HCT116 (cell line): ENCODE measurements around the gene TMC8. TPM values are rescaled to one million over a fixed set of nuclear protein-coding genes. Genes with fewer than 3 reads are reported as not detected.

ENCODE experiments used
- ATAC-seq: fragments of 200-7000 bp; cut with Tn5 transposase; 2 replicates; pipeline ENCODE4 v1.9.1; 2020; ENCODE audit warnings: mild to moderate bottlenecking, moderate library complexity
- BruUV-seq: library from RNA; stranded (reverse); fragments of 400-500 nt; replicated peaks from 2 replicates; lab custom pipeline; 2021; lab: Mats Ljungman, UMichigan
- CTCF ChIA-PET: fragments of 300-600 bp; sonication (Branson Sonifier 250); formaldehyde crosslinking; loops from one replicate; lab custom pipeline; 2021; ENCODE audit warnings: antibody characterized with exemption; lab: Charles Lee
- POLR2A ChIA-PET: fragments of 300-600, 350-600 bp; sonication (Branson Sonifier 250); formaldehyde crosslinking; loops from one replicate; lab custom pipeline; 2021; ENCODE audit warnings: antibody characterized with exemption; lab: Charles Lee
- RAD21 ChIA-PET, 2 experiments: fragments of 300-600 bp; sonication (Branson Sonifier 250); formaldehyde crosslinking; loops; one replicate each; lab custom pipeline; 2023; ENCODE audit warnings: low total read pairs in 2 of 2; ENCODE audit not compliant: uncharacterized antibody in 2 of 2, unreplicated experiment in 2 of 2, low non-redundant PET in 1 of 2; lab: Charles Lee
- DNase-seq: peaks from one replicate; pipeline ENCODE4 v3.0.0-alpha.2; 2010; ENCODE audit warnings: low read depth, low spot score
- H2AFZ ChIP-seq: fragments of 200-600 bp; shearing (Covaris generic), sonication (generic); 2 replicates; pipeline ENCODE4 v1.6.1; 2017; ENCODE audit warnings: low read depth, mixed run types, mixed read lengths, antibody characterized with exemption, low read length; ENCODE audit not compliant: poor library complexity, severe bottlenecking
- H3K27ac ChIP-seq: 2 replicates; pipeline ENCODE4 v1.5.1; 2012; ENCODE audit warnings: low read depth, low read length
- H3K27me3 ChIP-seq: fragments of 200-600 bp; sonication (generic); 2 replicates; pipeline ENCODE4 v1.6.1; 2016; ENCODE audit warnings: mixed run types, low read length, mixed read lengths; ENCODE audit not compliant: insufficient read depth
- H3K36me3 ChIP-seq, 2 experiments: fragments of 200-500 bp in 1 of 2; fragments of 200-600 bp in 1 of 2; sonication (Bioruptor generic) in 1 of 2; sonication (generic) in 1 of 2; 2 replicates each; pipeline versions ENCODE4 v1.5.1 to v1.6.1; 2014 to 2016; ENCODE audit warnings: low read length in 2 of 2, inconsistent platforms in 1 of 2, mixed read lengths in 1 of 2, mixed run types in 1 of 2; ENCODE audit not compliant: insufficient read depth in 2 of 2, control insufficient read depth in 1 of 2
- H3K4me1 ChIP-seq, 2 experiments: fragments of 200-600 bp in 1 of 2; sonication (generic) in 1 of 2; 2 replicates each; pipeline versions ENCODE4 v1.5.1 to v1.6.1; 2012 to 2017; ENCODE audit warnings: low read length in 2 of 2, inconsistent platforms in 1 of 2, mild to moderate bottlenecking in 1 of 2, mixed read lengths in 1 of 2, mixed run types in 1 of 2, moderate library complexity in 1 of 2; ENCODE audit not compliant: insufficient read depth in 2 of 2, control insufficient read depth in 1 of 2
- H3K4me2 ChIP-seq: fragments of 200-600 bp; sonication (generic); 2 replicates; pipeline ENCODE4 v1.6.1; 2017; ENCODE audit warnings: mixed run types, low read length, mixed read lengths
- H3K4me3 ChIP-seq, 2 experiments: fragments of 200-600 bp in 1 of 2; sonication (generic) in 1 of 2; replicated peaks in 1 of 2; 2 replicates each; pipeline ENCODE4 v1.5.1; 2011 to 2016; ENCODE audit warnings: low read length in 2 of 2, control low read depth in 1 of 2, low read depth in 1 of 2, mild to moderate bottlenecking in 1 of 2, mixed read lengths in 1 of 2, mixed run types in 1 of 2
- H3K79me2 ChIP-seq: fragments of 200-600 bp; sonication (generic); 2 replicates; pipeline ENCODE4 v1.6.1; 2017; ENCODE audit warnings: mild to moderate bottlenecking, mixed run types, low read length, moderate library complexity, mixed read lengths; ENCODE audit not compliant: insufficient read depth
- H3K9ac ChIP-seq: fragments of 200-600 bp; sonication (generic); 2 replicates; pipeline ENCODE4 v1.6.1; 2016; ENCODE audit warnings: low read length, mixed read lengths
- H3K9me2 ChIP-seq: fragments of 200-600 bp; sonication (generic), shearing (Covaris generic); 2 replicates; pipeline ENCODE4 v1.6.1; 2017; ENCODE audit warnings: mixed run types, mild to moderate bottlenecking, moderate library complexity; ENCODE audit not compliant: insufficient read depth
- H3K9me3 ChIP-seq, 2 experiments: fragments of 200-500 bp in 1 of 2; fragments of 200-600 bp in 1 of 2; sonication (Bioruptor generic) in 1 of 2; sonication (generic) in 1 of 2; 2 replicates each; pipeline ENCODE4 v1.6.1; 2014 to 2017; ENCODE audit warnings: low read length in 2 of 2, mixed read lengths in 2 of 2, inconsistent platforms in 1 of 2, low read depth in 1 of 2, mild to moderate bottlenecking in 1 of 2, mixed run types in 1 of 2, moderate library complexity in 1 of 2; ENCODE audit not compliant: control insufficient read depth in 1 of 2, insufficient read depth in 1 of 2
- H4K20me1 ChIP-seq: fragments of 200-600 bp; sonication (generic), shearing (Covaris generic); 2 replicates; pipeline ENCODE4 v1.6.1; 2017; ENCODE audit warnings: mixed run types, mild to moderate bottlenecking, moderate library complexity; ENCODE audit not compliant: insufficient read depth
- CBX3 ChIP-seq: IDR thresholded peaks from 2 replicates; pipeline ENCODE4 v1.6.1; 2012; ENCODE audit warnings: low read depth
- CEBPB ChIP-seq: IDR thresholded peaks from 2 replicates; pipeline ENCODE4 v1.6.1; 2012; ENCODE audit warnings: low read depth
- EGR1 ChIP-seq: IDR thresholded peaks from 2 replicates; pipeline ENCODE4 v1.6.1; 2012; ENCODE audit warnings: low read depth
- JUND ChIP-seq: IDR thresholded peaks from 2 replicates; pipeline ENCODE4 v1.6.1; 2012
- POLR2A ChIP-seq: IDR thresholded peaks from 2 replicates; pipeline ENCODE4 v1.7.0; 2011; ENCODE audit warnings: borderline replicate concordance; ENCODE audit not compliant: insufficient read depth, insufficient read length; ENCODE audit errors: extremely low read depth
- POLR2AphosphoS5 ChIP-seq: IDR thresholded peaks from 2 replicates; pipeline ENCODE4 v1.6.1; 2011; ENCODE audit warnings: mild to moderate bottlenecking, low read depth, low read length, moderate library complexity
- SIN3A ChIP-seq: IDR thresholded peaks from 2 replicates; pipeline ENCODE4 v1.6.1; 2012; ENCODE audit warnings: low read depth
- SP1 ChIP-seq: IDR thresholded peaks from 2 replicates; pipeline ENCODE4 v1.6.1; 2012; ENCODE audit warnings: low read depth
- SRF ChIP-seq: IDR thresholded peaks from 2 replicates; pipeline ENCODE4 v1.6.1; 2012; ENCODE audit warnings: low read depth
- TCF7L2 ChIP-seq: IDR thresholded peaks from 2 replicates; pipeline ENCODE4 v1.7.0; 2011; ENCODE audit warnings: borderline replicate concordance, inconsistent platforms; ENCODE audit not compliant: insufficient read depth, insufficient read length; ENCODE audit errors: extremely low read depth
- YY1 ChIP-seq: IDR thresholded peaks from 2 replicates; pipeline ENCODE4 v1.6.1; 2011; ENCODE audit warnings: low read length, low read depth, moderate library complexity, mild to moderate bottlenecking; ENCODE audit not compliant: insufficient replicate concordance; ENCODE audit errors: extremely low read depth
- ZFX ChIP-seq: fragments of 450-650 bp; IDR thresholded peaks from 2 replicates; pipeline ENCODE4 v1.6.1; 2017
- ZNF274 ChIP-seq: fragments of 200-500 bp; sonication (Bioruptor generic); IDR thresholded peaks from 2 replicates; pipeline ENCODE4 v1.6.1; 2014; ENCODE audit warnings: mild to moderate bottlenecking, low read depth, low read length, inconsistent platforms
- intact Hi-C: fragments of 100-400 bp; cut with micrococcal nuclease; formaldehyde crosslinking; loops from 2 replicates; pipeline ENCODE4 v1.10.0; 2022
- total RNA-seq: library from RNA; stranded (reverse); gene quantifications from one replicate; pipeline ENCODE4 v1.2.1, GENCODE V29; 2021; ENCODE audit not compliant: unreplicated experiment
- TF ChIP-seq, protein P1 (sequence below): IDR thresholded peaks from 2 replicates; pipeline ENCODE4 v1.6.1; 2012
- TF ChIP-seq, protein P2 (sequence below): IDR thresholded peaks from 2 replicates; pipeline ENCODE4 v1.6.1; 2012; ENCODE audit warnings: low read depth
- TF ChIP-seq, protein P3 (sequence below): IDR thresholded peaks from 2 replicates; pipeline ENCODE4 v1.6.1; 2011; ENCODE audit warnings: mild to moderate bottlenecking, low read length, moderate library complexity; ENCODE audit not compliant: insufficient replicate concordance; ENCODE audit errors: extremely low read depth
- TF ChIP-seq, protein P4 (sequence below): IDR thresholded peaks from 2 replicates; pipeline ENCODE4 v1.6.1; 2012
- TF ChIP-seq, protein P5 (sequence below), 3 experiments: fragments of 200-600 bp in 1 of 3; sonication (generic) in 1 of 3; IDR thresholded peaks in 2 of 3; conservative IDR thresholded peaks in 1 of 3; 2 replicates each; pipeline ENCODE4 v1.5.1; 2012 to 2017; ENCODE audit warnings: low read depth in 2 of 3, low read length in 2 of 3, antibody characterized with exemption in 1 of 3, borderline replicate concordance in 1 of 3, control low read depth in 1 of 3, mild to moderate bottlenecking in 1 of 3, mixed read lengths in 1 of 3, mixed run types in 1 of 3, moderate library complexity in 1 of 3; ENCODE audit not compliant: insufficient read depth in 1 of 3

Gene TMC8
- total RNA-seq, 1 experiment from 2014 or later, result 7.8 TPM

DNA sequence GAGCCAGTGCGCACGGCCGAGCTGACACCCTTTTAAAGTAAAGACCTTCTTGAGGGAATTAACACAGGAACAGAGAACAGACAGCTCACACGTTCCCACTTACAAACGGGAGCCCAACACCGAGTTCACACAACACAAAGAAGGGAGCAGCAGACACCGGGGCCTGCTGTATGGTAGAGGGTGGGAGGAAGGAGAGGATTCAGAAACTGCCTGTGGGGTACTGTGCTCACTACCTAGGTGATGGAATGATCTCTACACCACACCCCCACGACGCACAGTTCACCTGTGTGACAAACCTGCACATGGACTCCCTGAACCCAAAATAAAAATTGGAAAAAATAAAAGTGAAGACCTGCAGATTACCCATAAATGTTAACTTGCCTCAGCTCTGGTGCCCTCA, 34.5 kb upstream of the TMC8 start:
- Histone ChIP-seq H3K4me2 (no peak overlapping the region), H3K9me3 (no peaks in the 10 kb centered on the region; a peak in 1 of 4 replicates), H3K27ac (no peak overlapping the region), H2AFZ (no peak overlapping the region), H3K36me3 (peaks cover 17 to 32% of the 10 kb centered on the region in 2 experiments; a peak in 3 of 4 replicates), H3K27me3 (no peaks in the 10 kb centered on the region), H3K4me1 (no peaks in the 10 kb centered on the region), H3K9me2 (no peaks in the 10 kb centered on the region), H3K79me2 (no peaks in the 10 kb centered on the region), H4K20me1 (no peaks in the 10 kb centered on the region), H3K4me3 (no peak overlapping the region), H3K9ac (no peak overlapping the region)
- TF ChIP-seq YY1, result no peak
- TF ChIP-seq POLR2A, result no peak
- TF ChIP-seq TCF7L2, result no peak
- TF ChIP-seq, protein P1, sequence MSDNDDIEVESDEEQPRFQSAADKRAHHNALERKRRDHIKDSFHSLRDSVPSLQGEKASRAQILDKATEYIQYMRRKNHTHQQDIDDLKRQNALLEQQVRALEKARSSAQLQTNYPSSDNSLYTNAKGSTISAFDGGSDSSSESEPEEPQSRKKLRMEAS, result no peak
- no peak for TF ChIP-seq CBX3
- TF ChIP-seq, protein P2, sequence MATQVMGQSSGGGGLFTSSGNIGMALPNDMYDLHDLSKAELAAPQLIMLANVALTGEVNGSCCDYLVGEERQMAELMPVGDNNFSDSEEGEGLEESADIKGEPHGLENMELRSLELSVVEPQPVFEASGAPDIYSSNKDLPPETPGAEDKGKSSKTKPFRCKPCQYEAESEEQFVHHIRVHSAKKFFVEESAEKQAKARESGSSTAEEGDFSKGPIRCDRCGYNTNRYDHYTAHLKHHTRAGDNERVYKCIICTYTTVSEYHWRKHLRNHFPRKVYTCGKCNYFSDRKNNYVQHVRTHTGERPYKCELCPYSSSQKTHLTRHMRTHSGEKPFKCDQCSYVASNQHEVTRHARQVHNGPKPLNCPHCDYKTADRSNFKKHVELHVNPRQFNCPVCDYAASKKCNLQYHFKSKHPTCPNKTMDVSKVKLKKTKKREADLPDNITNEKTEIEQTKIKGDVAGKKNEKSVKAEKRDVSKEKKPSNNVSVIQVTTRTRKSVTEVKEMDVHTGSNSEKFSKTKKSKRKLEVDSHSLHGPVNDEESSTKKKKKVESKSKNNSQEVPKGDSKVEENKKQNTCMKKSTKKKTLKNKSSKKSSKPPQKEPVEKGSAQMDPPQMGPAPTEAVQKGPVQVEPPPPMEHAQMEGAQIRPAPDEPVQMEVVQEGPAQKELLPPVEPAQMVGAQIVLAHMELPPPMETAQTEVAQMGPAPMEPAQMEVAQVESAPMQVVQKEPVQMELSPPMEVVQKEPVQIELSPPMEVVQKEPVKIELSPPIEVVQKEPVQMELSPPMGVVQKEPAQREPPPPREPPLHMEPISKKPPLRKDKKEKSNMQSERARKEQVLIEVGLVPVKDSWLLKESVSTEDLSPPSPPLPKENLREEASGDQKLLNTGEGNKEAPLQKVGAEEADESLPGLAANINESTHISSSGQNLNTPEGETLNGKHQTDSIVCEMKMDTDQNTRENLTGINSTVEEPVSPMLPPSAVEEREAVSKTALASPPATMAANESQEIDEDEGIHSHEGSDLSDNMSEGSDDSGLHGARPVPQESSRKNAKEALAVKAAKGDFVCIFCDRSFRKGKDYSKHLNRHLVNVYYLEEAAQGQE, result no peak
- no peak for TF ChIP-seq SRF
- no peak for TF ChIP-seq ZNF274
- TF ChIP-seq, protein P3, sequence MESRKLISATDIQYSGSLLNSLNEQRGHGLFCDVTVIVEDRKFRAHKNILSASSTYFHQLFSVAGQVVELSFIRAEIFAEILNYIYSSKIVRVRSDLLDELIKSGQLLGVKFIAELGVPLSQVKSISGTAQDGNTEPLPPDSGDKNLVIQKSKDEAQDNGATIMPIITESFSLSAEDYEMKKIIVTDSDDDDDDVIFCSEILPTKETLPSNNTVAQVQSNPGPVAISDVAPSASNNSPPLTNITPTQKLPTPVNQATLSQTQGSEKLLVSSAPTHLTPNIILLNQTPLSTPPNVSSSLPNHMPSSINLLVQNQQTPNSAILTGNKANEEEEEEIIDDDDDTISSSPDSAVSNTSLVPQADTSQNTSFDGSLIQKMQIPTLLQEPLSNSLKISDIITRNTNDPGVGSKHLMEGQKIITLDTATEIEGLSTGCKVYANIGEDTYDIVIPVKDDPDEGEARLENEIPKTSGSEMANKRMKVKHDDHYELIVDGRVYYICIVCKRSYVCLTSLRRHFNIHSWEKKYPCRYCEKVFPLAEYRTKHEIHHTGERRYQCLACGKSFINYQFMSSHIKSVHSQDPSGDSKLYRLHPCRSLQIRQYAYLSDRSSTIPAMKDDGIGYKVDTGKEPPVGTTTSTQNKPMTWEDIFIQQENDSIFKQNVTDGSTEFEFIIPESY, result no peak
- no peak for TF ChIP-seq ZFX
- no peak for TF ChIP-seq SIN3A
- TF ChIP-seq CEBPB, result no peak
- TF ChIP-seq EGR1, result no peak
- TF ChIP-seq JUND, result no peak
- TF ChIP-seq, protein P4, sequence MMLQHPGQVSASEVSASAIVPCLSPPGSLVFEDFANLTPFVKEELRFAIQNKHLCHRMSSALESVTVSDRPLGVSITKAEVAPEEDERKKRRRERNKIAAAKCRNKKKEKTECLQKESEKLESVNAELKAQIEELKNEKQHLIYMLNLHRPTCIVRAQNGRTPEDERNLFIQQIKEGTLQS, result no peak
- TF ChIP-seq POLR2AphosphoS5, result no peak
- TF ChIP-seq, protein P5, sequence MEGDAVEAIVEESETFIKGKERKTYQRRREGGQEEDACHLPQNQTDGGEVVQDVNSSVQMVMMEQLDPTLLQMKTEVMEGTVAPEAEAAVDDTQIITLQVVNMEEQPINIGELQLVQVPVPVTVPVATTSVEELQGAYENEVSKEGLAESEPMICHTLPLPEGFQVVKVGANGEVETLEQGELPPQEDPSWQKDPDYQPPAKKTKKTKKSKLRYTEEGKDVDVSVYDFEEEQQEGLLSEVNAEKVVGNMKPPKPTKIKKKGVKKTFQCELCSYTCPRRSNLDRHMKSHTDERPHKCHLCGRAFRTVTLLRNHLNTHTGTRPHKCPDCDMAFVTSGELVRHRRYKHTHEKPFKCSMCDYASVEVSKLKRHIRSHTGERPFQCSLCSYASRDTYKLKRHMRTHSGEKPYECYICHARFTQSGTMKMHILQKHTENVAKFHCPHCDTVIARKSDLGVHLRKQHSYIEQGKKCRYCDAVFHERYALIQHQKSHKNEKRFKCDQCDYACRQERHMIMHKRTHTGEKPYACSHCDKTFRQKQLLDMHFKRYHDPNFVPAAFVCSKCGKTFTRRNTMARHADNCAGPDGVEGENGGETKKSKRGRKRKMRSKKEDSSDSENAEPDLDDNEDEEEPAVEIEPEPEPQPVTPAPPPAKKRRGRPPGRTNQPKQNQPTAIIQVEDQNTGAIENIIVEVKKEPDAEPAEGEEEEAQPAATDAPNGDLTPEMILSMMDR (IDR thresholded peaks at IDR 0.05 in 2 of 3, conservative IDR thresholded peaks at IDR 0.05 in 1 of 3; ENCODE audit: borderline replicate concordance in 1 of 3, insufficient read depth in 1 of 3, low read depth in 2 of 3, low read length in 2 of 3), result no peak
- no peak for TF ChIP-seq SP1
- ChIA-PET CTCF (interaction anchor here (3.8 kb wide), 1 partner anchor 11 kb away, joined by 21 read pairs; no protein-coding TSS in a partner anchor), POLR2A (no interaction called here), RAD21 (interaction anchor here in 1 of 2 experiments (0.6 kb wide), 1 partner anchor 45 kb away, joined by 4 read pairs; no protein-coding TSS in a partner anchor)
- intact Hi-C loops, result no loop called here
- no peak for DNase-seq
- no TSS peak for BruUV-seq
- no peak for ATAC-seq
